Measurements from ENCODE around the gene PRPF6.

PRPF6 gene

DNA sequence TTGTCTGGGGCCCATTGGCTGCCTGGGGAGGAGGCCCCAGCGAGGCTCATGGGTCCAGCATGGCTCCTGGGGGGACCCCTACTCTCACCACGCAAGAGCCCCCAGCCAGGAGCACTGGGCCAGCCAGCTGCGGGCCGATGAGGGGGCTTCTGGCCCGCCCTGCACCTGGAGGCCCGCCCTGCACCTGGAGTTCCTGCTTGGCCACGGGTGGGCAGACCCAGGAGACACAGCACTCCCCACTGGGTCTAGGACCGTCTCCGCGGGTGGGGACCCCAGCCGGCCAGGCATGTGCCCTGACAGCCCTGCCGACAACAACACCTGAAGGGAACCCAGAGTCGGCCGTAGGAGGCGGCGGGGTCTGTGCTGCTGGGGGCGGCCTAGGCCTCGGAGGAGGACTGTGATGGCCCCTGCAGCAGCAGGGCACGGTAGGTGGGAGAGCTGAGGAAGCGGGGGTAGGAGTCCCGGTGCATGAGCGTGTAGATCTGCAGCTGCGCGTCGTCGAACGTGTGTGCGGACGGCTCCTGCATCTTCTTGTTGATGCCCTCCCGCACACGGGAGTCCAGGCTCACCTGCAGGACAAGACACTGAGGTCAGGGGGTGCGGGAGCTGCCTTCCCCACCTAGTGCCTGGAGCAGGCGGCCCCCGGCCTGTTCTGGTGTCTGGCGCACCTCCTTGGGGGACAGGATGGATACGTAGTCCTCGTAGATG lies 92.7 kb downstream of the PRPF6 start:
- Histone ChIP-seq H3K9ac (ENCODE audit: low read depth in 1 of 2, low read length in 2 of 2) (no peak overlapping the region), H3K27ac (ENCODE audit: low read depth, low read length) (no peak overlapping the region), H3K9me3 (ENCODE audit: control insufficient read depth in 1 of 2, low read length in 2 of 2) (no peaks in the 10 kb centered on the region), H3K4me3 (ENCODE audit: low read depth in 1 of 2, low read length in 2 of 2) (no peak overlapping the region), H3K36me3 (ENCODE audit: control insufficient read depth in 1 of 2, insufficient read depth in 2 of 2, low read length in 2 of 2) (peaks cover 0 to 10% of the 10 kb centered on the region in 2 donors), H3K4me1 (ENCODE audit: control insufficient read depth in 1 of 2, insufficient read depth in 2 of 2, low read length in 2 of 2) (peaks cover 3 to 18% of the 10 kb centered on the region in 2 donors), H3K27me3 (ENCODE audit: control insufficient read depth in 1 of 2, insufficient read depth in 2 of 2, low read length in 2 of 2) (peaks cover 0 to 7% of the 10 kb centered on the region in 2 donors)

DNA sequence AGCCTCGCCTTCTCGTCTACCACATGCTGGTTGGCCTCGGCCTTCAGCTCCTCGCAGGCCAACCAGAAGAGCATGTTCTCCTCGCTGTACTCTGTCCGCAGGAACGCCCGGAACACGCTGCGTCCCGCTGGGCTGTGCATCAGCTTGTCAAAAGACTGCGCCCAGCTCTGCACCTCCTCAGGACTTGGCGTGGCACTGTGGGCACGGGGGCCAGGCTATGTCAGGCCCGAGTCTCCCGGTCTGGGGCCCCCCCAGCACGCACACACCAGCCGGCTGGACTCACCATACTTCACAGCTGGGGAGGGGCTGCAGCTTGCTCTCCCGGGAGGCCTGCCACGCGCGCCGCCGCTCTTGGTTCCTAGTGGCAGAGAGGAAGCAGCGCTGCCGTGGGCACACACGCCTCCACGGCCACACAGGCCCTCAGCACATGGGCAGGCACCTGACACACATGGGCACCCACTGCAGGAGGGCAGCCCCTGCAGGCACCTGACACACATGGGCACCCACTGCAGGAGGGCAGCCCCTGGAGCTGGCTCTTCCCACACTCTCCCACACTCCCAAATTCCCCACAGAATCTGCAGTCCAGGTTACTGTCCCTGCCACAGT lies 93.4 kb downstream of the PRPF6 start:
- Histone ChIP-seq H3K27ac (ENCODE audit: low read depth, low read length) (no peak overlapping the region), H3K9ac (ENCODE audit: low read depth in 1 of 2, low read length in 2 of 2) (no peak overlapping the region), H3K36me3 (ENCODE audit: control insufficient read depth in 1 of 2, insufficient read depth in 2 of 2, low read length in 2 of 2) (peaks cover 0 to 10% of the 10 kb centered on the region in 2 donors), H3K4me3 (ENCODE audit: low read depth in 1 of 2, low read length in 2 of 2) (no peak overlapping the region), H3K27me3 (ENCODE audit: control insufficient read depth in 1 of 2, insufficient read depth in 2 of 2, low read length in 2 of 2) (peaks cover 0 to 14% of the 10 kb centered on the region in 2 donors), H3K9me3 (ENCODE audit: control insufficient read depth in 1 of 2, low read length in 2 of 2) (no peaks in the 10 kb centered on the region), H3K4me1 (ENCODE audit: control insufficient read depth in 1 of 2, insufficient read depth in 2 of 2, low read length in 2 of 2) (peaks cover 8 to 23% of the 10 kb centered on the region in 2 donors)

- peaks cover 8 to 22% of the 10 kb centered on the region in 2 donors for H3K4me1 ChIP-seq (ENCODE audit: control insufficient read depth in 1 of 2, insufficient read depth in 2 of 2, low read length in 2 of 2)
- no peak overlapping the region for H3K4me3 ChIP-seq (ENCODE audit: low read depth in 1 of 2, low read length in 2 of 2)
- peaks cover 0 to 14% of the 10 kb centered on the region in 2 donors for H3K27me3 ChIP-seq (ENCODE audit: control insufficient read depth in 1 of 2, insufficient read depth in 2 of 2, low read length in 2 of 2)
- H3K9ac ChIP-seq (ENCODE audit: low read depth in 1 of 2, low read length in 2 of 2) = no peak overlapping the region
- H3K9me3 ChIP-seq (ENCODE audit: control insufficient read depth in 1 of 2, low read length in 2 of 2) = no peaks in the 10 kb centered on the region
- no peak overlapping the region for H3K27ac ChIP-seq (ENCODE audit: low read depth, low read length)
- H3K36me3 ChIP-seq (ENCODE audit: control insufficient read depth in 1 of 2, insufficient read depth in 2 of 2, low read length in 2 of 2) = peaks cover 0 to 10% of the 10 kb centered on the region in 2 donors
Observed at GRCh38 chr20:64074963-64075362, 94.0 kb downstream of the PRPF6 start.

- Histone ChIP-seq H3K9ac (ENCODE audit: low read depth in 1 of 2, low read length in 2 of 2) (no peak overlapping the region), H3K9me3 (ENCODE audit: control insufficient read depth in 1 of 2, low read length in 2 of 2) (no peaks in the 10 kb centered on the region), H3K4me3 (ENCODE audit: low read depth in 1 of 2, low read length in 2 of 2) (no peak overlapping the region), H3K27ac (ENCODE audit: low read depth, low read length) (no peak overlapping the region), H3K36me3 (ENCODE audit: control insufficient read depth in 1 of 2, insufficient read depth in 2 of 2, low read length in 2 of 2) (peaks cover 0 to 10% of the 10 kb centered on the region in 2 donors), H3K27me3 (ENCODE audit: control insufficient read depth in 1 of 2, insufficient read depth in 2 of 2, low read length in 2 of 2) (peaks cover 0 to 16% of the 10 kb centered on the region in 2 donors), H3K4me1 (ENCODE audit: control insufficient read depth in 1 of 2, insufficient read depth in 2 of 2, low read length in 2 of 2) (peaks cover 8 to 22% of the 10 kb centered on the region in 2 donors)
Observed at GRCh38 chr20:64075556-64075955, 94.6 kb downstream of the PRPF6 start.

DNA sequence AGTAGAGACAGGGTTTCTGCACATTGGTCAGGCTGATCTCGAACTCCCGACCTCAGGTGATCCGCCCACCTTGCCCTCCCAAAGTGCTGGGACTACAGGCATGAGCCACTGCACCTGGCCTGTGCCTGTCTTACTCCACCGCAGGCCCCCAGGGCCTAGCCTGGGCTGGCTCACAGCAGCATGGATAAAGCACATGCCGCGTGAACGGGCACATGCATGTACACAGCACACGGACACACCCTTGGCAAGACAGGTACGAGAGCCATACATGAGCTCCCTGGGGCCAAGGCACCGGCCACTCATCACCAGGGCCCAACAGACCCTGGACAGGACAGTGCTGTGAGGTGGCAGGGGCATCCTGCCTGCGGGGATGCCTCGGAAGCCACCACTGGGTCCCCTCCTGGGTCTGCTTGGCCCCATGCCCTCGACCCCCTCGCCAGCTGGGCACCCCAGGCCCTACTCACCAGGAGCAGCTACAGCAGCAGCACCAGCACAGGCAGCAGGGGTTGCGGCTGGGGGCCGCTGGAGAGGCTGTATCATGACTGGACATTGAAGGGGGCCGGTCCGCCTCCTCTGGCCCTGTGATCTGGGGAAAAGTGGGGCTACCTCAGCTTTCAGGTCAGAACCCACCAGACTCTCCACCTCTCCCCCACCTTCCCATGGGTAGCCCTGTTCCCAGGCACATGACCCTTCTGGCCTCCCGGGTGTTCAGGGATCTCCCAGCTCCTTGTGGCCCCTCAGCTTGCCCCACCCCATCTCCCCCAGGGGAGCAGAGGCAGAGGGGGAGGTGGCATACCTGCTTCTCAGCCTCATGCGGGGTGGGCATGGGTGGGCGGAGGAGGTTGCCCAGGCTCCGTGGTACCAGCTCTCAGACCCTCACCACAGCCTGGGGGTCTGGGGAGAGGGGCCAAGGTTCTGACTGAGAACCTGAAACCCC lies 95.4 kb downstream of the PRPF6 start:
- Histone ChIP-seq H3K27ac (ENCODE audit: low read depth, low read length) (no peak overlapping the region), H3K9me3 (ENCODE audit: control insufficient read depth in 1 of 2, low read length in 2 of 2) (no peaks in the 10 kb centered on the region), H3K36me3 (ENCODE audit: control insufficient read depth in 1 of 2, insufficient read depth in 2 of 2, low read length in 2 of 2) (peaks cover 0 to 10% of the 10 kb centered on the region in 2 donors), H3K27me3 (ENCODE audit: control insufficient read depth in 1 of 2, insufficient read depth in 2 of 2, low read length in 2 of 2) (peaks cover 0 to 18% of the 10 kb centered on the region in 2 donors), H3K4me1 (ENCODE audit: control insufficient read depth in 1 of 2, insufficient read depth in 2 of 2, low read length in 2 of 2) (peaks cover 8 to 22% of the 10 kb centered on the region in 2 donors), H3K4me3 (ENCODE audit: low read depth in 1 of 2, low read length in 2 of 2) (peak overlapping the region in 1 of 2 donors; percentile 40), H3K9ac (ENCODE audit: low read depth in 1 of 2, low read length in 2 of 2) (peak overlapping the region; percentile 14 to 25)

DNA sequence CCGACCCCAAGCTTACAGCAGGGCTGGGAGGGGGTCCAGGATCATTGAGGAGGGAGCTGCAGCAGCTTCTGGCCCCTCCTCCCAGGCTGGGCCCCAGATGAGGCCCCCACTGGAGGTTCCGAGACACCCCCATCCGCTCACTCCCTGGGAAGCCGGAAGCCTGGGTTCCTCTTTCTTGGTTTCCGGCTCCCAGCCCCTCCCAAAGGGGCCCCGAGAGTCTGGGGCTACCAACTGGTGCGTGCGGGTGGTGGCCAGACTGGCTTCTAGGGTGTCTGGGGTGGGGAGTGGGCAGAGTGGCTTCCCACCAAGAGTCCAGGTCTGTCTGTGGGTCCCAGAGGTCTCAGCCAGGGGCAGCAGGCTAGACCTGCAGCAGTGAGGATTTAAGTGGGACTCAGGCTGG lies 96.2 kb downstream of the PRPF6 start:
- Histone ChIP-seq H3K36me3 (ENCODE audit: control insufficient read depth in 1 of 2, insufficient read depth in 2 of 2, low read length in 2 of 2) (peaks cover 0 to 10% of the 10 kb centered on the region in 2 donors), H3K4me3 (ENCODE audit: low read depth in 1 of 2, low read length in 2 of 2) (peak overlapping the region; percentile 71), H3K9ac (ENCODE audit: low read depth in 1 of 2, low read length in 2 of 2) (peak overlapping the region; percentile 14 to 25), H3K27me3 (ENCODE audit: control insufficient read depth in 1 of 2, insufficient read depth in 2 of 2, low read length in 2 of 2) (peaks cover 2 to 18% of the 10 kb centered on the region in 2 donors), H3K4me1 (ENCODE audit: control insufficient read depth in 1 of 2, insufficient read depth in 2 of 2, low read length in 2 of 2) (peaks cover 8 to 27% of the 10 kb centered on the region in 2 donors), H3K9me3 (ENCODE audit: control insufficient read depth in 1 of 2, low read length in 2 of 2) (no peaks in the 10 kb centered on the region), H3K27ac (ENCODE audit: low read depth, low read length) (no peak overlapping the region)

DNA sequence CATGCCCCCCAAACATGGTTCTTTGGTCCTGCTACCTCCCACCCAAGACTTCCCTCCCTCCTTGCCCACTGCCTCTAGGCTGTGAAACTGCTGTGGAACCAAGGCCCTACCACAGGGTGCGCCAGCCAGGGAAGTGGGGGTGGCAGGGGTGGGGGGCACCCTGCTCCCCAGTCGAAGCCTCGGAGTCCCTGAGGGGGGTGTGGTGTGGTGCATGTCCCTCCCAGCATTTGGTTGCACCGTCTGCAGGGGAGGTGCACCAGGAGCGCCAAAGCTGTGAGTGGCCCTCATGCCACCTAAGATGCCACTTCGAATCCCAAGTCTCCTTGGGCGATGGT lies 96.6 kb downstream of the PRPF6 start:
- H3K9me3 ChIP-seq (ENCODE audit: control insufficient read depth in 1 of 2, low read length in 2 of 2) = no peaks in the 10 kb centered on the region
- H3K27me3 ChIP-seq (ENCODE audit: control insufficient read depth in 1 of 2, insufficient read depth in 2 of 2, low read length in 2 of 2) = peaks cover 3 to 18% of the 10 kb centered on the region in 2 donors
- no peak overlapping the region for H3K27ac ChIP-seq (ENCODE audit: low read depth, low read length)
- H3K36me3 ChIP-seq (ENCODE audit: control insufficient read depth in 1 of 2, insufficient read depth in 2 of 2, low read length in 2 of 2) = peaks cover 0 to 10% of the 10 kb centered on the region in 2 donors
- H3K9ac ChIP-seq (ENCODE audit: low read depth in 1 of 2, low read length in 2 of 2) = peak overlapping the region; percentile 14 to 25
- H3K4me1 ChIP-seq (ENCODE audit: control insufficient read depth in 1 of 2, insufficient read depth in 2 of 2, low read length in 2 of 2) = peaks cover 8 to 27% of the 10 kb centered on the region in 2 donors
- H3K4me3 ChIP-seq (ENCODE audit: low read depth in 1 of 2, low read length in 2 of 2) = peak overlapping the region; percentile 71

DNA sequence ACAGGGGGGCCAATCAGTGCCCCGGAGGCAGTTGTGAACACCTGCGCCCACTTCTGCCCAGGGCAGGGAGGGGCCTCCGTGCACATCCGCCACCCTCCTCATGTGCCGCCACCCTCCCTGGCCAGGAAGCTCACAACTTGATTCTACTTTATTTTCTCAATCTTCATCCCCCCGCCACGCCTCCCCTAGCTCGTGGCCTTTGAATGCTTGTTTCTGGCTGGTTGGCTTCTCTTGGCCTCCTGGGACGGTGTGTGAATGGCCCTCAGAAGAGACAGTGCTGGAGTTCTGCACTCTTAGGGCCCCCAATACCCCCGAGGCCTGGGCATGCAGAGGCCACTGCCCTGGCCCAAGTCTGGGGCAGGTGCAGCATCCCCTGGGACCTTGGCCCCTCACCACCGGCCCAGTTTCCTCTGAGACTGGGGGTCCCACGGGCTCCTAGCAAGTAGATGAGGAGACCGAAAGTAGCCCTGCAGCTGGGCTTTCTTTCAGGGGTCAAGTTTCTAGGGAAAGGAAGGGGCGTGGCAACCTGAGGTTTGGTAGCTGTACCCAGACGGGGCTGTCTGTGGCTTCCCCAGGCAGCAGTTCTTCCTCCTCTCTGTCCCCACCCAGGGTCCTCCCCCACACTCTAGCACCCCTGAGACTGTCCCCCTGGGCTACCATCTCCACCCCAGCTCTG lies 97.1 kb downstream of the PRPF6 start:
- Histone ChIP-seq H3K4me3 (ENCODE audit: low read depth in 1 of 2, low read length in 2 of 2) (peak overlapping the region; percentile 71), H3K27ac (ENCODE audit: low read depth, low read length) (no peak overlapping the region), H3K9me3 (ENCODE audit: control insufficient read depth in 1 of 2, low read length in 2 of 2) (no peaks in the 10 kb centered on the region), H3K36me3 (ENCODE audit: control insufficient read depth in 1 of 2, insufficient read depth in 2 of 2, low read length in 2 of 2) (peaks cover 0 to 10% of the 10 kb centered on the region in 2 donors), H3K9ac (ENCODE audit: low read depth in 1 of 2, low read length in 2 of 2) (peak overlapping the region; percentile 14 to 54), H3K27me3 (ENCODE audit: control insufficient read depth in 1 of 2, insufficient read depth in 2 of 2, low read length in 2 of 2) (peaks cover 5 to 21% of the 10 kb centered on the region in 2 donors), H3K4me1 (ENCODE audit: control insufficient read depth in 1 of 2, insufficient read depth in 2 of 2, low read length in 2 of 2) (peaks cover 8 to 30% of the 10 kb centered on the region in 2 donors)

DNA sequence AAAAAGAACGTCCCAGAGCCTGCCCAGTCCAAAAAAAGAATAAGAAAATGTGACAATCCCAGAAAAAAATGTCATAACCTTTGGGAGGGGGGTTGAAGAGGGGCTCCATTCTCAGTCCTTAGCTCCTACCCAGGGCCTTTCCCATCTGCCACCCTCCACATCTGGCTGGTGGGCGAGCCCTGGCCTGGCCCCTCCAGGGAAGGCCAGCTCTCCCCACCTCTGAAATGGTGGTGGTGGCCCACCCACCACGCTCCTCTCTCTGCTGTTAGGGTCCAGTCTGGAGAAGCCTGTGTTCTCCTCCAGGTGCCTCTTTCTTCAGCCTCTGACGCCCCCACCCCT lies 98.0 kb downstream of the PRPF6 start:
- Histone ChIP-seq H3K9me3 (ENCODE audit: control insufficient read depth in 1 of 2, low read length in 2 of 2) (no peaks in the 10 kb centered on the region), H3K27me3 (ENCODE audit: control insufficient read depth in 1 of 2, insufficient read depth in 2 of 2, low read length in 2 of 2) (peaks cover 9 to 26% of the 10 kb centered on the region in 2 donors), H3K27ac (ENCODE audit: low read depth, low read length) (peak overlapping the region; percentile 32), H3K4me3 (ENCODE audit: low read depth in 1 of 2, low read length in 2 of 2) (peak overlapping the region; percentile 71), H3K4me1 (ENCODE audit: control insufficient read depth in 1 of 2, insufficient read depth in 2 of 2, low read length in 2 of 2) (peaks cover 8 to 34% of the 10 kb centered on the region in 2 donors), H3K36me3 (ENCODE audit: control insufficient read depth in 1 of 2, insufficient read depth in 2 of 2, low read length in 2 of 2) (peaks cover 0 to 8% of the 10 kb centered on the region in 2 donors), H3K9ac (ENCODE audit: low read depth in 1 of 2, low read length in 2 of 2) (peak overlapping the region; percentile 54 to 68)
